Mammary epithelial cell (primary cell): Measurements from ENCODE around the gene FAM149B1.

ENCODE experiments used
- EZH2 ChIP-seq: IDR thresholded peaks from 2 replicates; pipeline ENCODE4 v1.6.1; 2012; ENCODE audit warnings: low read length, inconsistent platforms, borderline replicate concordance
- TF ChIP-seq, protein P1 (sequence below), 2 donors: IDR thresholded peaks in 1 of 2; conservative IDR thresholded peaks in 1 of 2; 2 replicates each; pipeline ENCODE4 v1.5.1; 2011 to 2012; ENCODE audit warnings: inconsistent platforms in 2 of 2, low read length in 2 of 2, mild to moderate bottlenecking in 2 of 2, control low read depth in 1 of 2, low read depth in 1 of 2; ENCODE audit not compliant: insufficient read depth in 1 of 2; ENCODE audit errors: extremely low read depth in 1 of 2

GRCh38 chr10:73293461-73293860, 125.5 kb downstream of the FAM149B1 start:
- TF ChIP-seq, protein P1, sequence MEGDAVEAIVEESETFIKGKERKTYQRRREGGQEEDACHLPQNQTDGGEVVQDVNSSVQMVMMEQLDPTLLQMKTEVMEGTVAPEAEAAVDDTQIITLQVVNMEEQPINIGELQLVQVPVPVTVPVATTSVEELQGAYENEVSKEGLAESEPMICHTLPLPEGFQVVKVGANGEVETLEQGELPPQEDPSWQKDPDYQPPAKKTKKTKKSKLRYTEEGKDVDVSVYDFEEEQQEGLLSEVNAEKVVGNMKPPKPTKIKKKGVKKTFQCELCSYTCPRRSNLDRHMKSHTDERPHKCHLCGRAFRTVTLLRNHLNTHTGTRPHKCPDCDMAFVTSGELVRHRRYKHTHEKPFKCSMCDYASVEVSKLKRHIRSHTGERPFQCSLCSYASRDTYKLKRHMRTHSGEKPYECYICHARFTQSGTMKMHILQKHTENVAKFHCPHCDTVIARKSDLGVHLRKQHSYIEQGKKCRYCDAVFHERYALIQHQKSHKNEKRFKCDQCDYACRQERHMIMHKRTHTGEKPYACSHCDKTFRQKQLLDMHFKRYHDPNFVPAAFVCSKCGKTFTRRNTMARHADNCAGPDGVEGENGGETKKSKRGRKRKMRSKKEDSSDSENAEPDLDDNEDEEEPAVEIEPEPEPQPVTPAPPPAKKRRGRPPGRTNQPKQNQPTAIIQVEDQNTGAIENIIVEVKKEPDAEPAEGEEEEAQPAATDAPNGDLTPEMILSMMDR (conservative IDR thresholded peaks at IDR 0.05 in 1 of 2, IDR thresholded peaks at IDR 0.05 in 1 of 2; ENCODE audit: extremely low read depth in 1 of 2, insufficient read depth in 1 of 2, low read depth in 1 of 2, low read length in 2 of 2): no peak
- no peak for TF ChIP-seq EZH2
